ENCODE results near the gene RNF144A. TPM values are rescaled to one million over a fixed set of nuclear protein-coding genes. Genes with fewer than 3 reads are reported as not detected.

Gene RNF144A
- total and polyA plus RNA-seq, 2 donors from 2014 or later, result 4.2 to 12.3 TPM

DNA sequence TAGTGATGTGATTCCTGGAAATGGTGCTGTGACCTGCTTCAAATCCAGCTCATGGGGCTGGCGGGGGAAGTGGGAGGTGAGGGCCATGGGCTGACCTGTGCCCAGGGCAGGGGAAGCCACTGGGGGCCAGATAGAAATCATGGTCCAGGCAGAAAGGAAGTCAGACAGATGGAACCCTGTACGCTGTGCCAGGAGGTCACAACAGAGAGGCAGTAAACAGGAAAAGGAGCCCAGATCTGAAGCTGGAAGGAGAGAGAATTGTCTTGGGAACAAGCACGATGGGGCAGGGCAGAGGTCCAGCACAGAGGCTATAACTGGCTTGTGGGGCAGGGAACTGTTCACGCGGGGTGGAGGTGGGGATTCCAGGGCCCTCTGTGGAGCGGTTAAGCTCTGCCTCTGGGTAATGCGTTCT lies 76.0 kb downstream of the RNF144A start:
- no peaks in the 10 kb centered on the region for H3K27me3 ChIP-seq (ENCODE audit: control insufficient read depth, insufficient read depth, low read length)
- intact Hi-C loops (cut with DNase I), result no loop called here
- H3K9ac ChIP-seq (ENCODE audit: low read length in 3 of 3), result no peak overlapping the region
- FAIRE-seq (no peak), DNase-seq (peak in 2 of 5 donors; percentile 31 to 83)
- TF ChIP-seq, protein P1, sequence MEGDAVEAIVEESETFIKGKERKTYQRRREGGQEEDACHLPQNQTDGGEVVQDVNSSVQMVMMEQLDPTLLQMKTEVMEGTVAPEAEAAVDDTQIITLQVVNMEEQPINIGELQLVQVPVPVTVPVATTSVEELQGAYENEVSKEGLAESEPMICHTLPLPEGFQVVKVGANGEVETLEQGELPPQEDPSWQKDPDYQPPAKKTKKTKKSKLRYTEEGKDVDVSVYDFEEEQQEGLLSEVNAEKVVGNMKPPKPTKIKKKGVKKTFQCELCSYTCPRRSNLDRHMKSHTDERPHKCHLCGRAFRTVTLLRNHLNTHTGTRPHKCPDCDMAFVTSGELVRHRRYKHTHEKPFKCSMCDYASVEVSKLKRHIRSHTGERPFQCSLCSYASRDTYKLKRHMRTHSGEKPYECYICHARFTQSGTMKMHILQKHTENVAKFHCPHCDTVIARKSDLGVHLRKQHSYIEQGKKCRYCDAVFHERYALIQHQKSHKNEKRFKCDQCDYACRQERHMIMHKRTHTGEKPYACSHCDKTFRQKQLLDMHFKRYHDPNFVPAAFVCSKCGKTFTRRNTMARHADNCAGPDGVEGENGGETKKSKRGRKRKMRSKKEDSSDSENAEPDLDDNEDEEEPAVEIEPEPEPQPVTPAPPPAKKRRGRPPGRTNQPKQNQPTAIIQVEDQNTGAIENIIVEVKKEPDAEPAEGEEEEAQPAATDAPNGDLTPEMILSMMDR (IDR thresholded peaks at IDR 0.05; ENCODE audit: borderline replicate concordance, extremely low read depth, insufficient read depth), result no peak
- peaks cover 0 to 10% (median 7%) of the 10 kb centered on the region in 3 donors for H3K36me3 ChIP-seq (ENCODE audit: control insufficient read depth in 2 of 3, insufficient read depth in 3 of 3, low read length in 3 of 3)
- no peak overlapping the region for H3K4me3 ChIP-seq (ENCODE audit: low read length in 3 of 3)
- H3K9me3 ChIP-seq (ENCODE audit: control insufficient read depth in 2 of 3, insufficient read depth in 1 of 3, low read length in 3 of 3), result peaks cover 0 to 2% (median 0%) of the 10 kb centered on the region in 3 donors
- peak overlapping the region in 1 of 2 donors; percentile 63 for H3K27ac ChIP-seq (ENCODE audit: low read depth in 2 of 2, low read length in 2 of 2)
- peaks cover 0 to 7% (median 4%) of the 10 kb centered on the region in 3 donors for H3K4me1 ChIP-seq (ENCODE audit: control insufficient read depth in 2 of 3, insufficient read depth in 2 of 3, low read depth in 1 of 3, low read length in 3 of 3)

DNA sequence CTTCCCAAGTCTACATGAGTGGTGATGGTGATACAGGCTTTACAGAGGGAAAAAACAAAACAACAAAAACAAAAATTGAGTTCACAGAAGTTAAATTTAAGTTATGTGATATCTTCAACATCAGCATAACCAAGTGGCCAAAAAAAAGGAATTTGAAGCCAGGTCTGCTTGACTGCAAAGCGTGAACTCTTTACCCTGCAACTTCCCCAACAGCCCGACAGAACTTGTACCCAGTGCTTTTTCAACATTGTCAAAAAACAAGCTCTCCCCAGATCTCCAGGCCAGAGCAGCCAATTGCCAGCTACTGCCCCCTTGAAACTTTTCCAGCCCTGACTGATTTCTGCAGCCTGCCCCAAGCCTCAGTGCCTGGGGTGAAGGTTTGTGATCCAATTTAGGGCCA lies 76.7 kb downstream of the RNF144A start:
- H3K27ac ChIP-seq (ENCODE audit: low read depth in 2 of 2, low read length in 2 of 2), result no peak overlapping the region
- peaks cover 0 to 10% (median 8%) of the 10 kb centered on the region in 3 donors for H3K36me3 ChIP-seq (ENCODE audit: control insufficient read depth in 2 of 3, insufficient read depth in 3 of 3, low read length in 3 of 3)
- DNase-seq (no peak), FAIRE-seq (no peak)
- no peak overlapping the region for H3K4me3 ChIP-seq (ENCODE audit: low read length in 3 of 3)
- peaks cover 0 to 7% (median 4%) of the 10 kb centered on the region in 3 donors for H3K4me1 ChIP-seq (ENCODE audit: control insufficient read depth in 2 of 3, insufficient read depth in 2 of 3, low read depth in 1 of 3, low read length in 3 of 3)
- peaks cover 0 to 2% (median 0%) of the 10 kb centered on the region in 3 donors for H3K9me3 ChIP-seq (ENCODE audit: control insufficient read depth in 2 of 3, insufficient read depth in 1 of 3, low read length in 3 of 3)
- no peak overlapping the region for H3K9ac ChIP-seq (ENCODE audit: low read length in 3 of 3)
- H3K27me3 ChIP-seq (ENCODE audit: control insufficient read depth, insufficient read depth, low read length), result no peaks in the 10 kb centered on the region
- TF ChIP-seq, protein P1 (IDR thresholded peaks at IDR 0.05; ENCODE audit: borderline replicate concordance, extremely low read depth, insufficient read depth), result no peak
- intact Hi-C loops (cut with DNase I), result no loop called here

DNA sequence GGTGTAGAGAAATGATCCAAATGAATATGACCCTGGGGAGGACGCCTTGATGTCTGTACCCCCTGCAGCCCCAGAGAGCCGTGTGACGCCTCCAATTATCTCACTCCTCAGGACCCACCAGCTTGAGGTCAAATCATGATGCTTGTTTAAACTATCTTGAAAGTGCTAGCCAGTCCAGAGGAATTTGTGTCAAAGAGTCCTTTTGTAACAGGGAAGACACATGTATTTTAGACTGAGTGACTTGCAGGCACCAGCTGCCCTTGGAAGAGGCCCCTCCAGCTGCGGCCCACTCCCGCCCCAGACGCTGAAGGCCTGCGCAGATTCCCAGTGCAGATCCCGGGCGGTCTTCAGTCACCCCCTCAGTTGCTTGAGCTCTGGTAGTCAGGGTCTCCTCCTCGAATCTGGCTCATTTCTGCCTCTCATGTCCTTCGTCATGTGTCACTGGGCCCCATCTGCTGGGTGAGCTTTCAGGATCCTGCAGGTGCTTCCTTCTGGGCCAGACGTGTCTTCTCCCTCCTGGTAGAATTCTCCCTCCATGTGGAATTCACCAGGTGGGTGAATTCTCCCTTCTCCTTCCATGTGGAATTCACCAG lies 77.4 kb downstream of the RNF144A start:
- FAIRE-seq, result no peak
- Histone ChIP-seq H3K36me3 (ENCODE audit: control insufficient read depth in 2 of 3, insufficient read depth in 3 of 3, low read length in 3 of 3) (peaks cover 0 to 10% (median 8%) of the 10 kb centered on the region in 3 donors), H3K4me3 (ENCODE audit: low read length in 3 of 3) (no peak overlapping the region), H3K4me1 (ENCODE audit: control insufficient read depth in 2 of 3, insufficient read depth in 2 of 3, low read depth in 1 of 3, low read length in 3 of 3) (peaks cover 0 to 7% (median 4%) of the 10 kb centered on the region in 3 donors), H3K9ac (ENCODE audit: low read length in 3 of 3) (no peak overlapping the region), H3K27me3 (ENCODE audit: control insufficient read depth, insufficient read depth, low read length) (no peaks in the 10 kb centered on the region), H3K9me3 (ENCODE audit: control insufficient read depth in 2 of 3, insufficient read depth in 1 of 3, low read length in 3 of 3) (peaks cover 0 to 2% (median 0%) of the 10 kb centered on the region in 3 donors), H3K27ac (ENCODE audit: low read depth in 2 of 2, low read length in 2 of 2) (no peak overlapping the region)
- DNase-seq, result no peak
- intact Hi-C loops (cut with DNase I), result no loop called here
- TF ChIP-seq, protein P1 (IDR thresholded peaks at IDR 0.05; ENCODE audit: borderline replicate concordance, extremely low read depth, insufficient read depth), result no peak

Measured in kidney (tissue), 14 donors.